NCI-H1092 treated with DMSO at 0.1 percent for 48 hours (cell line): Measurements from ENCODE around the gene TMEM229B.
A peak's percentile ranks its signal among the peaks of the same experiment; 100 is the strongest.
"Not testable (repeated sequence)": the region's sequence is repeated elsewhere in the genome, so short reads cannot be mapped to it uniquely, and the experiment has no call there.

Experiments
- DNase-seq: peaks from one replicate; lab custom pipeline; 2025; lab: John Stamatoyannopoulos, UW

The TMEM229B gene

DNA sequence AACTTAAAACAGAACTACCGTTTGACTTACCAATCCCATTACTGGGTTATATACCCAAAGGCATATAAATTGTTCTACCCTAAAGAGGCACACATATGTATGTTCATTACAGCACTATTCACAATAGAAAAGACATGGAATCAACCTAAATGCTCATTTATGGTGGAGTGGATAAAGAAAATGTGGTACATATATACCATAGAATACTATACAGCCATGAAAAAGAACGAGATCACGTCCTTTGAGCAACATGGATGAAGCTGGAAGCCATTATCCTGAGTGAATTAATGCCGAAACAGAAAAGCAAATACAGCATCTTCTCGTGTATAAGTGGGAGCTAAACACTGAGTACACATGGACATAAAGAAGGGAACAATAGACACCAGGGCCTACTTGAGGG is 31.8 kb downstream of the TMEM229B start:
- no peak for DNase-seq

DNA sequence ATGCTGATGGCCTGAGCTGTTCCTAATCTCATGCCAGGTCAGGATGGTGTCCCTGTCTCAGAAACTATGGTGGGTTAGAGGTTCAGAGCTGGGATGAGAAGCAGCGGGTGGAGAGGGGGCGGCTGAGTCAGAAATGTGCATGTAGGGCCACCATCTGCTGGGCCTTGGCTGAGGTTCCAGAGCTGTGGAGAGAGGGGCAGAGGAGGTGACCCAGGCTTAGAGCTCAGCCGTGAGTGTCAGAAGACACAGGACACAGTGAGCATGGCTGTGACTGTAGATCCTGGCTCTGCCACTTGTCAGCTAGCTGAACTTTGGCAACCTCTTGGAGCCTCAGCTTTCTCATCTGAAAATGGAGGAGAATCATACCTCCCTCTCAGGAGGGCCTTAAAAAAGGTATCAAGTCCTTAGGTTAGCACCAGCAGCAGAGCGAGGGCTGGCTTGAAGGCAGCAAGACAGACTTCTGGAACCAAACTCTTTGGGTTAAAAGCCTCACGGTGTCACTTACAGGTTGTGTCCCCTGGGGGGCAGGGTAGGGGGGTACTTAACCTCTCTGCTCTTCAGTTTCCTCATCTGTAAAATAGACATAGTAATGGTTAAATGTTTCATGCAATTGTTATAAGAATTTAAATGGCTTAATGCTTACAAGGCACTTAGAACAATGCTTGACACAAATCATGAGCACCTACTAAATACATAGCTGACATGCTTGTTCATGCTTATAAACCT is 34.8 kb downstream of the TMEM229B start:
- DNase-seq: no peak

DNA sequence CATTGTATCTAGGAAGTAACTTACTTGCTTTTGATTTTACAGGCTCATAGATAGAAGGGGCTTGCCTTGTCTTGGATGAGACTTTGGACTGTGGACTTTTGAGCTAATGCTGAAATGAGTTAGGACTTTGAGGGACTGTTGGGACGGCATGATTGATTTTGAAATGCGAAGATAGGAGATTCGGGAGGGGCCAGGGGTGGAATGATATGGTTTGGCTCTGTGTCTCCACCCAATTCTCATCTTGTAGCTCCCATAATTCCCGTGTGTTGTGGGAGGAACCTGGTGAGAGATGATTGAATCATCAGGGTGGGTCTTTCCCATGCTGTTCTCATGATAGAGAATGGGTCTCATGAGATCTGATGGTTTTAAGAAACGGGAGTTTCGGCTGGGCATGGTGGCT is 36.9 kb downstream of the TMEM229B start:
- DNase-seq: not testable (repeated sequence)

DNA sequence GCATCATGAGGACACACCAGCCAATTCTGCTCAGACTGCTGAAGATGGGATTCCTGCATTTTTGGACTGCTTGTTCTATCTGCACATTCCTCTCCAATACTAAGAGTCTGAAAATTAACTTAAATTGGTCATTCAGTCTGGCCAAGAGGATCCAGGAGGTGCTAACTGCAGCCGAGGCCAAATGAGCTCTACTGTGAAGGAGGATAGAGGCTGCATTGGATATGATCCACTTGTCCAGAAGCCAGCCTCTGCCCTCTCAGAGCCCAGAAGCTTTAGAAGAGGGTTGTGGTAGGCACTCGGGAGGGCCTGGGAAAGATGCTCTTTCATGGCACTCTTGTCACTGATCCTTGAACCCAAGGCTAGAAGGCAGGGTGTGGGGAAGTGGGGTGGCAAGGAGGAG is 39.4 kb downstream of the TMEM229B start:
- no peak for DNase-seq

DNA sequence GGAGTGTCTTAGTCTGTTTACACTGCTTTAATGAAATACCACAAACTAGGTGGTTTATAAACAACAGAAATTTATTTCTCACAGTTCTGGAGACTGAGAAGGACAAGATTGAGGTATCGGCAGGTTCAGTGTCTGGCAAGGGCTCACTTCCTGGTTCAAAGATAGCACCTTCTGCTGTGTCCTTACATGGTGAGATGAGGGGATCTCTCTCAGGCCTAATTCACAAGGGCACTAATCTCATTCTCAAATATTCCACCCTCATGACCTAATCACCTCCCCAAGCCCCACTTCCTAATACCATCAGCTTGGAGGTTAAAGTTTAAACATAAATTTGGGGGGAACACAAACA is 41.5 kb downstream of the TMEM229B start:
- no peak for DNase-seq

DNA sequence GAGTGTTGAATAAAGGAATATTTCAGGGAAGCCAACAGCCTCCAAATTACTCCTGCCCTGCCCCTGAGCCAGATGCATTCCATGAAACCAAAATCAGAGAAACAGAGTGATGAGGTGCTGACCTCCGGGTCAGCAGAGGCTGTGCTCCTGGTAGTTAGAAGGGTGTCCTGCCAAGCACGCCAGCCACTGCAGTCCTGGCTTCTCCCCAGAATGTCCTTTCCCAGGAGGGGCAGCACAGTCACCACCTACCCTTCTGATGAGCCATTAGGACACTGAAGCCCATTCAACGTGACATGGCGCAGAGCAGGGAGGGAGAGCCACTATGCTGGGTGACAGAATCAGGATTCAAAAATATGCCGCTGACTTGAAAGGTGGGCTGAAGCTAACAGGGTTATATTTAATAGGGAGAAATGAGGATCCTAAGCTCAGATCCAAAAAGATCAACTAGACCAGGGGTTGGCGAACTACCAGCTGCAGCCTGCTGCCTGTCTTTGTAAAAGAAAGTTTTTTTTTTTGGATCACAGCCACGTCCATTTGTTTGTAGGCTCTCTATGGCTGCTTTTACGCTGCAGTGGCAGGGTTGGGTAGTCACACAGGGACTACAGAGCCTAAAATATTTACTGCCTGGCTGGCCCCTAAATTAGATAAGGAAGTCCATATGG is 42.0 kb downstream of the TMEM229B start:
- DNase-seq: peak; percentile 58

DNA sequence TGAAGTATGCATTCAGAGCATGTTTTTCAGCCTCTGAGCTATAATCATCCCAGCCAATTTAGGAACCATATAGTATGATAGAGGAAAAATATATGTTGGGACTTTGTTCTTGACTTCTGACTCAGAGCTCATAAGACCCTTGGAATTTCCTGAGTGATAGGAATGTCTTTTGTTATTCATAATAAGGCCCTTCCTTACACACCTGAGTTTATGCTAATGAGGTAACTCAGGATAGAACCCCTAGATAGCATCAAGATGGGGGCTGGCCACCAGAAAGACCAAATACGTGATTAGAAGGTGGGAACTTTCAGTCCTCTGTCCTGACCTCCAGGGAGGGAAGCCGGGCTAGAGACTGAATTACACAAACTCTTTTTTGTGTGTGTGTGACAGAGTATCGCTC is 44.1 kb downstream of the TMEM229B start:
- no peak for DNase-seq

DNA sequence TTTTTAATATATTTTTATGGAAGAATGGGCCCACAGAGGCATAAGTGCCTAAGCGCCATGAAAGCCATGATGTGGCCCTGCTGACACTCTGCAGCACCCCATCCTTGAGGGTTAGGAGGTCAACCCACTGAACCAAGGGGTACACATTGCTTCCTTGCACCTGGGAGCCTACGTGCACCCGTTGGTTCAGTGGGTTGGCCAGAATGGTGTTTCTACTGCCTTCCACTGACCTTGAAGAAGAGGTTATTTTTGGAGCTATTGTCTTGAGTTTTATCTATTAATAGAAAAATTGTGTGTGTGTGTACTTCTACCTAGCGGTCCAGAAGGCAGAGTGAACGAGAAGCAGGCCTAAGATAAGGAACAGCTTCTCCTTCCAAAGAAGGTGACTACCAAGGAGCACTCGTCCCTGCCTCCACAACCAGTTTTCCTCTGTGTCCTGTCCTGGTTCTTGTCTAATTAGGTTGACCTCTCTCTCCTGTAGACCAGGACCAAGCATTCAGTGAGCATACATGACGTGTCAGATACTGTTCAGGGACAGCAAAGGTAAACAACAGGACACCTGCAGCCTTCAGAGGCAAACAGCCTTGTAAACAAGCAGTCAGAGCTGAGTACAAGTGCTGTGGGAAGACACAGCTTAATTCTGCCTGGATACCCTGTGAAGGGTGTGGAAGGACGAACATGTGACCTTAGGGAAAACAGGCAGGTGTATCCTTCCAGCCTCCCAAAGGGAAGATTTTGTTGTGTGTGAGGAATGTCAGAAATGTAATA is 46.2 kb downstream of the TMEM229B start:
- no peak for DNase-seq

DNA sequence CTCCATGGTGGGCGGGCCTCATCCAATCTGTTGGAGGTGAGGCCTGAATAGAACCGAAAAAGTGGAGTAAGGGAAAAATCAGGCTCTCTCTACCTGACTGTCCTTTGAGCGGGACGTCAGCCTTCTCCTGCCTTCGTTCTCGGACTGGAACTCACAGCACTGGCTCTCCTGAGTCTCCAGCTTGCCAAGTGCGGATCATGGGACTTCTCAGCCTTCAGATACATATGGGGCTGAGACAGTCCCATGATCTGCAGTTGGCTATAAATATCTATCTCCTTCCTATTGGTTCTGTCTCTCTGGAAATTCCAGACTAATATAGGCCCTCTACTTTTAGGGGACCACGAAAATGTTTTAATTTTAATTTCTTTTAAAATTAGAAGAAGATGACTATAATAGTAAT is 46.8 kb downstream of the TMEM229B start:
- DNase-seq: no peak

DNA sequence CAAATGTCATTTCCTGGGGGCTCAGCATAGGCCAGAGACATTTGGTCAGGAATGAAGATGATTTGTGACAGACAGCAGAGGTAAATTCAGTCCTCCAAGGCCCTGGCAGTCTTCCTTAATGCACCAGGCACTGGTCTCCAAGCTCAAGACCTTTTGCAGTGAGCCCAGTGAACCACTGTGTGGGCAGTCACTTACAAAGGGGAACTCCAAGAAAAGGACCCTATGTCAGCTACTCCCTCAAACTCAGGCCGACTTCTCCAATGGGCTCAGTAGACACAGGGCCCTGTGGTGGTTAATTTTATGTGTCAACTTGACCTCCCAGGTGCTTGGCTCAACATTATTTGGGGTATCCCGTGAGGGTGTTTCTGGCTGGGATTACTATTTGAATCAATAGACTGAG is 47.3 kb downstream of the TMEM229B start:
- no peak for DNase-seq

DNA sequence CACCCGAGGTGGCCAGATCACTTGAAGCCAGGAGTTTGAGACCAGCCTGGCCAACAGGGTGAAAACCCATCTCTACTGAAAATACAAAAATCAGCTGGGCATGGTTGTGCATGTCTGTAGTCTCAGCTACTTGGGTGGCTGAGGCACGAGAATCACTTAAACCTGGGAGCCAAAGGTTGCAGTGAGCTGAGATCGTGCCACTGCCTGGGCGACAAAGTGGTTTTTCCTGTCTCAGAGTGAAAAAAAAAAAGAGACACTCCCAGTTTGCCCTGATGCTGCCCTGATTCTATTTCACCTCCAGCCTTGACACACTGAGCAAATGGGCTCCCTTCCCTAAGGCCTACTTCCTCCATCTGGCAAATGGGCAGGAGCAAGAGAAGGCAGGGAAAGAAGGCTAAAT is 48.0 kb downstream of the TMEM229B start:
- no peak for DNase-seq

DNA sequence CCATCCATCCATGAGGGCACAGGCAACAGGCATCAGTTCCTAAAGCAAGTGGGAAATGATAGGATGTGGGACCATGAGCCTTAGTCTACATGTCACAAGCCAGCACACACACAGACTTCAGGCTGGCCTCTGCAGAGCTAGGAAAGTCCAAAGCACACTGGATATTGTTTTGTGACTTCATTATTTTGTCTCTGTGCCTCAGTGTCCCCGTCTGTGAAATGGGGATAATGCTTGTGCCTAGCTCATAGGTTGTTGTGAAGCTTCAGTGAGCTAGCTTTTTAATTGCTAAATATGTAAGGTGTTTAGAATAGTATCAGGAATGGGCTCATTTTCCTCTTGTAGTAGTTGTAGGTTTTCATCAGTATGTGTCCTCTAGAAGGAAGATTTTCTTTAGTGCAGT is 49.6 kb downstream of the TMEM229B start:
- DNase-seq: no peak

DNA sequence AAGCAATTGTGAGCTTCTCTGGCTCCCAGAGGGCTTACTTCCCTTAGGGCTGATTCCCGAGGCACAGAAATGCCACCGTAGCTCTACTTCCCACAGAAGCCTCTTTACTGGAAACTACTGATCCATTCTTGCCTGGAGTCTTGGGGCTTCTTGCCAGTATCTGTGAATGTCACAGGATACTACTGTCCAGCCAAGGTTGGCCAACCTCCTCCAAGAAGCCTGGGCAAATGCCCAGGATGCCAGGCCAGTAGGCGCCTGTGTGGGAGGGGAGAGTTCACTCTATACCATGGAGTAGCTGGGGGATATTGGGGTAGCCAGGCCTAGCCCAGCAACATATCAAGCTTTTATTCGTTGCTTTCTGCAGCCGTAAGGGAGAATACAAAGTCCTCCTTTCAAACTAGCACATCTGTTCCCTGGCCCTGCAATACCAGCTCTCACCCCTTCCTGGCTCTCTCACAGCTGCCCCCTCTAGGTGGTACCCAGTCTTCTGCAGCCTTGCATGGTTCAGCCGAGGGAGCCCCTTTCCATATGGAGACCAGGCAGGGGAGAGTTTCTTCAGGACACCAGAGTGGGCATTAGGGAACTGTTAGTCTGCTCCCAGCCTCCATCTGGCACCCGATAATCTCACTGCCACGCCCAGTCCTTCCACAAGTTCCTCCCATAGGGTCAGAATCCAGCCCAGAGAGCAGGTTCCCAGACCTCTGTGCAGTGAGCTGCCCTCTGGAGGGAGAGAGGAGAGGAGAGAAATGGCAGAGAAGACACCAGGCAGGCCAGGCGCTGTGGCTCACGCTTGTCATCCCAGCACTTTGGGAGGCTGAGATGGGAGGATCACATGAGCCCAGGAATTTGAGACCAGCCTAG is 52.3 kb downstream of the TMEM229B start:
- no peak for DNase-seq

DNA sequence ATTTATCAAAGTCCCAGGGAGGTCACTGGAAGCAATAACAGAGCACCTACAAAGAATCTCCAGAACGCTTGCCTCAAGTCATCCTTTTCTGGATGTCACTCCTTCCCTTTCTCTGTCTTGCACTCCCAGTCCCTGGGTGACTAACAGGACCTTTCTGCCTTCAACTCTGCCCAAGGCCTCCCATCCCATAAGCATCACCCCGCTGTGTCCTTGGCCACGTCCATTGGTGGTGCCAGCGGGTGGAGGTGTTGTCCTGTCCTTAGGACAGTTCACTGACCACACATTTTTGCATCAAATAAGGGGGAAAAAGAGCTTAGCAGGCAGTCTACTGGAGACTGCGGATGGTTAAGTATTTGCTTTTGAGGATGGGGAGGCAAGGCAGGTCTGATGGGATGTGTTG is 52.9 kb downstream of the TMEM229B start:
- DNase-seq: no peak

DNA sequence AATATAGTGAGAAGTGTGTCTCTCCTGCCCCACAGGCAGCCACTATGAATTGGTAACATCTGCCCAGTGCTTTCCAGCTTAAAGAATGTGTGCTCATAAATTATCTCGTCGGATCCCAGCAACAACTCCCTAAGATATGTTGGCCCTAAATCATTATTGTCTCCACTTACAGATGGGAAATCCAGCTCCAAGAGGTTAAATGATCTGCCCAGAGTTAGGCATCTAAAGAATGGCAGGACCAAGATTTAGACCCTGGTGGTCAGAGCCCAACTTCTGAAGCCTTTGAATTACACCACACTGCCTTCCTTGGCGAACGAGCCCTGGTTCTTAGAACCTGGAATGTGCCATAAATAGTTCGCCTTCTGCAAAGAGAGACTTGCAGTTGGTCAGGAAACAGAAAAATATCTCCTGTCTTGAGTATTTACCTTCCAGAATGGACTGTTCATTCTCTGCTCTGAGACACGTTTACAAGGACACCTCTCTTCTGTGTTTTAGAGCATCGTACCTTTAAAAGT is 56.4 kb downstream of the TMEM229B start:
- no peak for DNase-seq

DNA sequence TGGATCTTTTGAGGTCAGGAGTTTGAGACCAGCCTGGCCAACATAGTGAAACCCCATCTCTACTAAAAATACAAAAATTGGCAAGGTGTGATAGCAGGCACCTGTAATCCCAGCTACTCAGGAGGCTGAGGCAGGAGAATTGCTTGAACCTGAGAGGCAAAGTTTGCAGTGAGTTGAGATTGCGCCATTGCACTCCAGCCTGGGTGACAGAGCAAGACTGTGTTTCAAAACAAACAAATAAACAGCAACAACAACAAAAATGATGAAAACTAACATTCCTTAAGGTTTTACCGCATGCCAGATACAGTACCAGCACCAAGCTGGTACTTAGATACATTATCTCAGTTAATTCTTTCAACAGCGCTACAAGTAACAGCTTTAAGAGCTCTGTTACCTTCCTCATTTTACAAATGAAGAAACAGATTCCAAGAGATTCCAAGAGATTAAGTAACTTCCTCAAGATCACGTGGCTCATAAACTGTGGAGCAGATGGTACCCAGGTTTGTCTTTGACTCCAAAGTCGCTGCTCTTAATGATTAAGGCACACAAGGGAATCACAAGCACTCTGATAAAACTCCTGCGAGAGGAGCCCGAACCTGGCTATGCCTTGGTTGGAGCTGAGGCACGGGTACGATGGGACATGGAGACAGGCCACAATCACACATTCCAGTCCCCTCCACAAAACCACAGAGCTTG is 58.9 kb downstream of the TMEM229B start:
- DNase-seq: no peak

DNA sequence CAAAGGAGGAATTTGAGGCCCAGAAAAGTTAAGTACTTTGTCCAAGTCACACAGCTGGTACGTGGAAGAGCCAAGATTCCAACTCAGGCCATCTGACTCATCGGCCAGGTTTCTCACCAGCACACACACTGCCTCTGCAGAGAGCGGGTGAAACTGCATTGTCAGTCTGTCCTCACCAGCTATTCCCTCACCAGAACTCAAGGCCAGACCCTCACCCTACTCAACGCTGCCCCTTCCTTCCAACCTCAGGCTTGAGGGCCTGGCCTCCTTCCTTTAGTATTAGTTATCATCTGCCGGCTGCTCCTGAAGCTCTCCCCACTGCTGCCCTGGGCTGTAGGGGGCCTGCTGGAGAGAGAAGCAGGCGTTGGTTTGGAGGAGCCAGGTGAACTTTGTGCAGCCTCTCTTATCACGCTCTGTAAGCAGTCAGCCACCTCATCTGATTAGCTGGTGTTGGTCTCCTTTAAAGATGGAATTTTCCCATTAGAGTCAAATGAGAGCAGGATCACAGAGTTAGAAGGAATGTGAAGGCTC is 60.0 kb downstream of the TMEM229B start:
- no peak for DNase-seq

DNA sequence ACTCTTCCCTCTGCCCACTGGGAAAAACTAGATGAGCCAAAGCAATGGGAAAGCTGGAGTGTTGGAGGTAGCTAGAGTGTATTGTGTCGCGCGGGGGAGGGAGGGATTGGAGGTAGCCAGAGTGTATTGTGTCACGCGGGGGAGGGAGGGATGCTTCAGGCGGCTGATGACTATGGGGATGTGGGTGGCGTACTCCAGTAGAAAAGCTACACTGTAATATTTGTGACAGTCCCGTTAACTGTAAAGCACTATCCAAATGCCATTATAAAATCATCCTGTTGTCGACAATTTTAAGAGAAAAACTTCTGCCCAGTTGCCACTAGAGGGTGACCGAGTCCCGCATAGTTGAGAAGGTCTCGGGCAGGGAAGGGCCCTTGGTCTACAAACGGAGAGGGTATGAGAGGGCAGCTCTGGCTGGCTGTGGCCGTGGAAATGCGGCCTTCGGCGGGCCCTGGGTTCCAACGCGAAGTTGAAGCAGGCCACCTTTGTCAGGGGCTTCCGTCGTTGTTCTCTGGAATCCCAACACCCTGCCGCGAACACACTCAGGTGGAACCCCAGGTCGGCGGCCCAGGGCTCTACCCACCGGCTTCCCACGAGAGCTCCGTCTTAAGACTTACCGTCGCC is 61.4 kb downstream of the TMEM229B start:
- peak; percentile 84 for DNase-seq

DNA sequence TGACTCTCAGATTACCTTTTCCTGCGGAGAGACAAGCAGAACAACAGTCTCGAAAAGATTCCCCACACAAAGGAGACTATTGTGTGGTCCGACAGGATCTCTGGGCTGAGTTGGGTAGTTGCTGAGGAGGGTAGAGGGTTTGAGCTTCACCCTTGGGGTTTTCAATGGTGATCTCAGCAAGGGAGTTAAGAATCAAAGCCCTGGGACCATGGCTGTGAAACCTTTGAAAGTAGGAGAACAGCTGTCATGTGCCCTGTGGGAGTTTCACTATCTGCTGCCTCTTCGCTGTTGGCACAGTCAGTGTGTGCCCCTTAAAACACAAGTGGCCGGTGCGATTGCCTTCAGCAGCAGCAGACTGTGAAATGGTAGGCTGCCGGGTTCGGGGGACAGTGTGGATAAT is 62.4 kb downstream of the TMEM229B start:
- peak; percentile 18 for DNase-seq

DNA sequence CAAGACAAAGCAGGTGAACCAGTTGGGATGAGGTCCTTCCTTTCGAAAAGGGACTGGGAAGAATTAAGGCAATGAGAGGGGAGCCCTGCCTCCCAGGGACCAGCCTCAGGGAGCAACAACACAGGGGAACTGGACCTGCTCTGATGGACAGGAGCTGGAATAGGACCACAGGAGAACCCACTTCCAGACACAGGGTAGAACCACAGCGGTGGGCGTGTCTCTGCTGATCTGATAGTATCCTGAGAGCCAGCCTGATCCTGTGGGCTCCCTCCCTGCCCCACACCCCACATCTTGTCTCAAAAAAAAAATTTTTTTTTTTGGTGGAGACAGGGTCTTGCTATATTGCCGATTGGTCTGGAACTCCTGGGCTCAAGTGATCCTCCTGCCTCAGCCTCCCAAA is 62.9 kb downstream of the TMEM229B start:
- DNase-seq: no peak

DNA sequence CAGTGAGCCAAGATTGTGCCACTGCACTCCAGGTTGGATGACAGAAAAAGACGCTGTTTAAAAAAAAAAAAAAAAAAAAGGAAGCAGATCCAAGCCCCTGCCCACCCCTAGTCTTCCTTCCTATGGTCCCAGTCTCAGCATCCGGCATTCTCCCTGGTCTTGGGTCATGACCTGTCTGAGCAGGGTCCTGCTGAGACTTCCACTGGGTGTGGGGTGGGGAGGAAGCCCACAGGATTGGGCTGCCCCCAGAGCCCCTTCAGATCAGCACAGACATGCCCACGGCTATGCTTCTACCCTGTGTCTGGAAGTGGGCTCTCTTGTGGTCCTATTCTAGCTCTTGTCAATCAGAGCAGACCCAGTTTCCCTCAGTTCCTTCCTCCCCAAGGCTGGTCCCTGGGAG is 64.0 kb downstream of the TMEM229B start:
- DNase-seq: no peak
